HG02623 (cell line): Measurements from ENCODE around the gene CPLX1.
"Not testable (repeated sequence)": the region's sequence is repeated elsewhere in the genome, so short reads cannot be mapped to it uniquely, and the experiment has no call there.

ENCODE experiments used
- ATAC-seq: cut with Tn5 transposase; IDR thresholded peaks from one replicate; pipeline ENCODE4 v1.9.1; 2021; ENCODE audit warnings: moderate library complexity; ENCODE audit not compliant: unreplicated experiment

CPLX1 gene

GRCh38 chr4:780716-781492, 45.0 kb downstream of the CPLX1 start:
- ATAC-seq: no peak

DNA sequence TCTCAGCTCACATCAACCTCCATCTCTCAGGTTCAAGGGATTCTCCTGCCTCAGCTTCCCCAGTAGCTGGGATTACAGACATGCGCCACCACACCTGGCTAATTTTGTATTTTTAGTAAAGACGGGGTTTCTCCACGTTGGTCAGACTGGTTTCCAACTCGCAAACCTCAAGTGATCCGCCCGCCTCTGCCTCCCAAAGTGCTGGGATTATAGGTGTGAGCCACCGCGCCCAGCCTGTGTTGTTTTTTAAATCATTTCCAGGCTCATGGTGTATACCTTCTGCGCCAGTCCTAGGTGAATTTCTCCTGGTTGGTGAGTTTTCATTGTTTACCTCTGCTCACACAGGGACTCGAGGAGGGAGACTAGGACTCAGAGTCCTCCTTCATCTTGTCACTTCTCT, 45.7 kb downstream of the CPLX1 start:
- not testable (repeated sequence) for ATAC-seq

DNA sequence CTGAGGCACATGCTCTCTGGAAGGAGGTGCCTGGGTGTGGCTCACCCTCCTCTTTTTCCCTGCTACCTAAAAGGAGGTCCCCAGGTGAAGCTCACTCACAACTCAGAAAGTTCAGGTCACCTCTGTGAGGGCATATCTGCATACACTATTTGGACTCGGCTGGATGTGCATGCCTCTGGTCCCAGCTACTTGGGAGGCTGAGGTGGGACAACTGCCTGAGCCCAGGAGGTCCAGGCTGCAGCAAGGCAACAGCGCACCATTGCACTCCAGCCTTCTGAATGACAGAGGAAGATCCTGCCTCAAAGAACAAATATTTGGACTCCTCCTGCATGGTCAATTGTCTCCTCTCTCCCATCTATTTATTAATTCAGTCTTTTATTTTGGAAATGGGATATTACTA, 46.4 kb downstream of the CPLX1 start:
- no peak for ATAC-seq

DNA sequence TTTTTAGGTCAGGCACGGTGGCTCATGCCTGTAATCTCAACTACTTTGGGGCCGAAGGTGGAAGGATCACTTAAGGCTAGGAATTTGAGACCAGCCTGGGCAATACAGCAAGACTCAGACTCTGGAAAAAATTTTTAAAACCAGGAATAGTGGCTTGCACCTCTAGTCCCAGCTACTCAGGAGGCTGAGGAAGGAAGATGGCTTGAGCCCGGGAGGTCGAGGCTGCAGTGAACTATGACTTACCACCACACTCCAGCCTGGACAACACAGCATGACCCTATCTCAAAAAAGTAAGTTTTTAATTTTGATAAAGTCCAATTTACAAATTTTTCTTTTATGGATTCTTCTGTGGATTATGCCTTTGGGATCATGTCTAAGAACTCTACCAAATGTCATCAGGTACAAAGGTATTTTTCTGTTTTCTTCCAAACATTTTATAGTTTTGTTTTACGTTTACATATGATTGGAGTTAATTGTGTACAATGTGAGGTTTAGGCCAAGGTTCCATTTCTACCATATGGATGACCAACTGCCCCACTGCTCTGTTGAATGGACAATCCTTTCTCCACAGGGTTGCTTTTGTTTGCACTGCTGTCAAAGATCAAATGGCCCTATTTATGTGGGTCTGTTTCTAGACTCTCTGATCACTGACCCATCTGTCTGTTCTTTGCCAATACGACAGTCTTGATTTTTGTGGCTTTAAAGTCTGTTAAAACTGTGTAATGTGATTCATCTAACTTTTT, 48.2 kb downstream of the CPLX1 start:
- no peak for ATAC-seq

- ATAC-seq: no peak
Measured at GRCh38 chr4:776743-777441, 49.0 kb downstream of the CPLX1 start.

GRCh38 chr4:775485-775884, 50.4 kb downstream of the CPLX1 start:
- ATAC-seq: not testable (repeated sequence)

DNA sequence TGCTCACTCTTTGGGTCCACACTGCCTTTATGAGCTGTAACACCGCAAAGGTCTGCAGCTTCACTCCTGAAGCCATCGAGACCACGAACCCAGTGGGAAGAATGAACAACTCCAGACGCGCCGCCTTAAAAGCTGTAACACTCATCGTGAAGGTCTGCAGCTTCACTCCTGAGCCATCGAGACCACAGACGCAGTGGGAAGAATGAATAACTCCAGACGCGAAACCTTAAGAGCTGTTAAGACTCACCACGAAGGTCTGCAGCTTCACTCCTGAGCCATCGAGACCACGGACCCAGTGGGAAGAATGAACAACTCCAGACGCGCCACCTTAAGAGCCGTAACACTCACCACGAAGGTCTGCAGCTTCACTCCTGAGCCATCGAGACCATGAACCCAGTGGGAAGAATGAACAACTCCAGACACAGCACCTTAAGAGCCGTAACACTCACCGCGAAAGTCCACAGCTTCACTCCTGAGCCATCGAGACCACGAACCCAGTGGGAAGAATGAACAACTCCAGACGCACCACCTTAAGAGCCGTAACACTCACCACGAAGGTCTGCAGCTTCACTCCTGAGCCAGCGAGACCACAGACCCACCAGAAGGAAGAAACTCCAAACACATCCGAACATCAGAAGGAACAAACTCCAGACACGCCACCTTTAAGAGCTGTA, 51.4 kb downstream of the CPLX1 start:
- not testable (repeated sequence) for ATAC-seq

DNA sequence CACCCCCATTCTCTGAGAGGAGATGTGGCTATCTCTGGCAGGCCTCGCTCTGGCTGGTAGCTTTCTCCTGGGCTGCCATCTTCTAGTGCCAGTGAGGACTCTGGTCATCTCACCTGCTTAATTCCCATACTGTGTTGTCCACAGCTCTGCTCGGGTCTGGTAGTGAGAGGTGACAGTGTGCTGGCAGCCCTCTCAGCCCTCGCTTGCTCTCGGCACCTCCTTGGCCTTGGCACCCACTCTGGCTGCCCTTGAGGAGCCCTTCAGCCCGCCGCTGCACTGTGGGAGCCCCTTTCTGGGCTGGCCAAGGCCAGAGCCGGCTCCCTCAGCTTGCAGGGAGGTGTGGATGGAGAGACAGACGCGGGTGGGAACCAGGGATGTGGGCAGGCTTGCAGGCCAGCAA, 52.7 kb downstream of the CPLX1 start:
- ATAC-seq: no peak

DNA sequence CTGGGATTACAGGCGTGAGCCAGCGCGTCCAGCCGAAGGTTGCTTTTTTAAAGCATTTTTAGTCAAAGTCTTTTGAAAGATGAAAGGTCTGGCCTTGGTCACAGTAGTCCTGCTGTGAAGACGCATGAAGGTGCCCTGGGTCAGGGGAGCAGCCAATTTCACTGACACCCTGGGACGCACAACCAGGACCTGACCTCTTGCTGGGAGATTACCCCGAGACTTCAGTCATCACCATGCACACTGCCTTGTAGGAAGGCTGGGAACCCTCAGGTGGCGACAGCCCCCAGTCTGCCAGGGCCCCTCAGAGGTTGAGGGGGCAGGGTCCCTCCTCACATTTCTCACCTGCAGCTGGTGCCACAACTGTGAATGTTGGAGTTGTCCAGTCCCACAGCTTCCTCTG, 53.2 kb downstream of the CPLX1 start:
- no peak for ATAC-seq

DNA sequence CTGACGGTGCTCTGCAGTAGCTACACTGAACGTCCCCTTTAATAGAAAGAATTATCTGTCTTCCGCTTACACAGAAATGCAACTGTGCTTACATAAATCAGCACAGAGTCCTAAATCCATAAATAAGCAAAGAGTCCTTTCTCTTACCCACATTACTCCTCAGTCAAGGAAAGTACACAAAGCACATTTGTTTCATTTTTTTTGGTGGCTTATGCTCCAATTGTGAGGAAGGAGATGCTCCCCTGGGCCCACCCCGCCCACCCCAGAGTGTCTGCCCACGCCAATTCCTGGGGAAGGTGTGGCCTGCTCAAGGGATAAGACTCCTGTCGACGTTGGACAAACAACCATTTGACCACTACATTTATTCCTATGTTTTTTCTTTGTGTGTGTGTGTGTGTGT, 53.8 kb downstream of the CPLX1 start:
- ATAC-seq: no peak

DNA sequence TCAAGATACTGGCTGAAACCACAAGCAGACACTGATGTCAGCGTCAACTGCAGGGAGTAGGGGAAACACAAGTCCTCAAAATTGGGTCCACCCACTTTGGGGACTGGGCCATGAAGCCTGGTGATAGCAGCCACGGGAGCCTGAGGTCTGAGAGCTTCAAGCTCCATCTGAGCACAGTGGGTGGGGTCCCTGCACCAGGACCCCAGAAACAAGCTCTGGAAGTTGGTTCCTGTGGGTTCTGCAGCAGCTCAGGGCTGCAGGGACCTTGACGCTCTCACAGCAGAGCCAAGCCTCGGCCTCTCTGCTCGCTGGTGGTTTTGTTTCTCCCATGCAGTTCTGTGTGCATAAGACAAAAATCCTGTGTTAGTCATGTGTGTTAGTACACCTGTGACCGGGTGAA, 54.5 kb downstream of the CPLX1 start:
- ATAC-seq: no peak

DNA sequence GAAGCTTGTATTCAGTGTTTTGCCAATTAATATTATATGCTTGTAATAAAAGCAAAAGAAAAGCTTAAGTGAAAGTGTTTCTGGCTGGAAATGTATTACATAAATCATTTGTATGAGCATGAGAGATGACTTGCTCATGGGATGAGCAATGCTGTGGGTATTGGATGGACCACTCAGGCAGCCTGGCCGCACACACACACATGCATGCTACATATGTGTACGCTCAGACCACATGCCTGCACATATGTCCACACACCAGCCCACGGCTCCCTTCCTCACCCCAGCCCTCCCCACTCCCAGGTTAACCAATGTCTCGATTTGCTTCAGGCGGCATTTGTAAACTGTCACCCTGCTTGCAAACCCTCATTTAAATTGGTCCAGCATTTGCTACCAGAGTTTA, 55.9 kb downstream of the CPLX1 start:
- ATAC-seq: no peak

DNA sequence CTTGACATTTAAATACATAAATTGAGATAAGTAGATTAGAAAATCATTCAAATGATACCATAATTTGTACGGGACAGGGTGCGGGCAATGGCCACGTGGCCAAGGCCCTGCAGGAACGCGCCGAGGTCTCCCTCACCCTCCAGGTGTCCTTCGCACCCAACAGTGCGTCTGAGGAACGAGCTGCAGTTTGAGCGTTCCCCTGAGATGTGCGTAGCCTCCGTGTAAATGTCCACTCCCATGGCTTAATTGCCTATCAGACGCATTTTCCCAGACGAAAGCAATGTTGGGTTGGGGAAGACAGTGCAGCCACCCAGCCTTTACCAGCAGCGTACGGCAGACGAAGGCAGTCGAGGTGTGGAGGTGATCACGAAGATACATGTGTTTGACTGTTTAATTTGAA, 56.4 kb downstream of the CPLX1 start:
- ATAC-seq: no peak

GRCh38 chr4:768995-769394, 56.9 kb downstream of the CPLX1 start:
- ATAC-seq: no peak

GRCh38 chr4:768076-768475, 57.9 kb downstream of the CPLX1 start:
- no peak for ATAC-seq

GRCh38 chr4:766559-767283, 59.2 kb downstream of the CPLX1 start:
- no peak for ATAC-seq

GRCh38 chr4:766152-766515, 59.8 kb downstream of the CPLX1 start:
- ATAC-seq: no peak

GRCh38 chr4:764405-765169, 61.3 kb downstream of the CPLX1 start:
- ATAC-seq: no peak

GRCh38 chr4:763922-764321, 62.0 kb downstream of the CPLX1 start:
- ATAC-seq: no peak

- no peak for ATAC-seq
Measured at GRCh38 chr4:763191-763810, 62.6 kb downstream of the CPLX1 start.
